Measurements from ENCODE around the gene ZC3H15.

- no peak for TF ChIP-seq CTCF (IDR thresholded peaks at IDR 0.05; ENCODE audit: low read depth, low read length, poor library complexity, severe bottlenecking)
- TF ChIP-seq EZH2phosphoT487 (IDR thresholded peaks at IDR 0.05; ENCODE audit: borderline replicate concordance, low read length) = no peak
Measured at GRCh38 chr2:186437719-186438118, 48.3 kb upstream of the ZC3H15 start.
